ENCODE measurements around the gene FUT3. TPM values are rescaled to one million over a fixed set of nuclear protein-coding genes. Genes with fewer than 3 reads are reported as not detected.

The FUT3 gene
- total RNA-seq, 1 experiment from 2014 or later = 2.6 TPM

GRCh38 chr19:5811117-5811516 is 40.1 kb downstream of the FUT3 start:
- intact Hi-C loops (cut with micrococcal nuclease) = loop anchor here (5.0 kb wide), 1 partner anchor 156 kb away; no protein-coding TSS in a partner anchor
- POLR2A ChIA-PET = interaction anchor here (1.6 kb wide), 1 partner anchor 17 kb away, joined by 4 read pairs; no protein-coding TSS in a partner anchor
- ATAC-seq = no peak
- RAD21 ChIA-PET (ENCODE audit: low non-redundant PET in 1 of 2, low total read pairs in 2 of 2, uncharacterized antibody in 2 of 2, unreplicated experiment in 2 of 2) = no interaction called here
- Histone ChIP-seq H3K9ac (ENCODE audit: low read length) (no peak overlapping the region), H3K27me3 (ENCODE audit: insufficient read depth, low read length) (no peaks in the 10 kb centered on the region), H2AFZ (ENCODE audit: low read depth, low read length, poor library complexity, severe bottlenecking) (no peak overlapping the region), H3K27ac (ENCODE audit: low read depth, low read length) (no peak overlapping the region), H3K79me2 (ENCODE audit: insufficient read depth, low read length) (no peaks in the 10 kb centered on the region), H3K9me2 (ENCODE audit: insufficient read depth) (no peaks in the 10 kb centered on the region), H4K20me1 (ENCODE audit: insufficient read depth) (no peaks in the 10 kb centered on the region), H3K4me3 (replicated peaks in 1 of 2; ENCODE audit: low read depth in 1 of 2, low read length in 2 of 2) (no peak overlapping the region), H3K4me1 (ENCODE audit: control insufficient read depth in 1 of 2, insufficient read depth in 2 of 2, low read length in 2 of 2) (peaks cover 0 to 1% of the 10 kb centered on the region in 2 experiments; a peak in 1 of 4 replicates), H3K36me3 (ENCODE audit: control insufficient read depth in 1 of 2, insufficient read depth in 2 of 2, low read length in 2 of 2) (no peaks in the 10 kb centered on the region), H3K9me3 (ENCODE audit: control insufficient read depth in 1 of 2, insufficient read depth in 1 of 2, low read depth in 1 of 2, low read length in 2 of 2) (no peaks in the 10 kb centered on the region), H3K4me2 (ENCODE audit: low read length) (no peak overlapping the region)
- no TSS peak for BruUV-seq (replicated peaks)
- CTCF ChIA-PET = interaction anchor here (1.2 kb wide), 1 partner anchor 16 kb away, joined by 3 read pairs; no protein-coding TSS in a partner anchor
- DNase-seq (ENCODE audit: low read depth, low spot score) = no peak
- TF ChIP-seq ZNF274 (IDR thresholded peaks at IDR 0.05; ENCODE audit: low read depth, low read length) = no peak
- no peak for TF ChIP-seq EZH2 (IDR thresholded peaks at IDR 0.05)

GRCh38 chr19:5809469-5809868 is 41.8 kb downstream of the FUT3 start:
- Histone ChIP-seq H2AFZ (ENCODE audit: low read depth, low read length, poor library complexity, severe bottlenecking) (no peak overlapping the region), H4K20me1 (ENCODE audit: insufficient read depth) (no peaks in the 10 kb centered on the region), H3K79me2 (ENCODE audit: insufficient read depth, low read length) (no peaks in the 10 kb centered on the region), H3K4me3 (replicated peaks in 1 of 2; ENCODE audit: low read depth in 1 of 2, low read length in 2 of 2) (no peak overlapping the region), H3K9me2 (ENCODE audit: insufficient read depth) (no peaks in the 10 kb centered on the region), H3K9ac (ENCODE audit: low read length) (no peak overlapping the region), H3K27me3 (ENCODE audit: insufficient read depth, low read length) (no peaks in the 10 kb centered on the region), H3K27ac (ENCODE audit: low read depth, low read length) (no peak overlapping the region), H3K36me3 (ENCODE audit: control insufficient read depth in 1 of 2, insufficient read depth in 2 of 2, low read length in 2 of 2) (no peaks in the 10 kb centered on the region), H3K4me1 (ENCODE audit: control insufficient read depth in 1 of 2, insufficient read depth in 2 of 2, low read length in 2 of 2) (peaks cover 2 to 12% of the 10 kb centered on the region in 2 experiments), H3K9me3 (ENCODE audit: control insufficient read depth in 1 of 2, insufficient read depth in 1 of 2, low read depth in 1 of 2, low read length in 2 of 2) (no peaks in the 10 kb centered on the region), H3K4me2 (ENCODE audit: low read length) (no peak overlapping the region)
- ChIA-PET CTCF (interaction anchor here (0.7 to 2.1 kb wide), 2 partner anchors 120 to 650 kb away, joined by 4 read pairs; partner anchors contain the start of gene SLC25A23), RAD21 (ENCODE audit: low non-redundant PET in 1 of 2, low total read pairs in 2 of 2, uncharacterized antibody in 2 of 2, unreplicated experiment in 2 of 2) (no interaction called here), POLR2A (interaction anchor here (0.9 to 2.8 kb wide), 2 partner anchors 18 to 19 kb away, joined by 3 to 9 read pairs; partner anchors contain the start of gene DUS3L)
- no TSS peak for BruUV-seq (replicated peaks)
- ATAC-seq (no peak), DNase-seq (ENCODE audit: low read depth, low spot score) (no peak)
- intact Hi-C loops (cut with micrococcal nuclease) = no loop called here
- TF ChIP-seq EGR1 (IDR thresholded peaks at IDR 0.05; ENCODE audit: low read depth) (no peak), ZNF274 (IDR thresholded peaks at IDR 0.05; ENCODE audit: low read depth, low read length) (no peak), SRF (IDR thresholded peaks at IDR 0.05; ENCODE audit: low read depth) (no peak), RAD21 (IDR thresholded peaks at IDR 0.05; ENCODE audit: low read depth) (no peak), JUND (IDR thresholded peaks at IDR 0.05) (no peak), ZBTB33 (IDR thresholded peaks at IDR 0.05; ENCODE audit: extremely low read depth, insufficient replicate concordance, low read length) (no peak), ELF1 (IDR thresholded peaks at IDR 0.05; ENCODE audit: borderline replicate concordance, low read depth) (no peak), POLR2A (IDR thresholded peaks at IDR 0.05; ENCODE audit: borderline replicate concordance, extremely low read depth, insufficient read depth, insufficient read length) (no peak), YY1 (IDR thresholded peaks at IDR 0.05; ENCODE audit: extremely low read depth, insufficient replicate concordance, low read depth, low read length) (no peak), EZH2 (IDR thresholded peaks at IDR 0.05) (no peak), POLR2AphosphoS5 (IDR thresholded peaks at IDR 0.05; ENCODE audit: low read depth, low read length) (no peak), SP1 (IDR thresholded peaks at IDR 0.05; ENCODE audit: low read depth) (no peak)
- TF ChIP-seq, protein P1, sequence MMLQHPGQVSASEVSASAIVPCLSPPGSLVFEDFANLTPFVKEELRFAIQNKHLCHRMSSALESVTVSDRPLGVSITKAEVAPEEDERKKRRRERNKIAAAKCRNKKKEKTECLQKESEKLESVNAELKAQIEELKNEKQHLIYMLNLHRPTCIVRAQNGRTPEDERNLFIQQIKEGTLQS (IDR thresholded peaks at IDR 0.05) = no peak
- TF ChIP-seq, protein P2, sequence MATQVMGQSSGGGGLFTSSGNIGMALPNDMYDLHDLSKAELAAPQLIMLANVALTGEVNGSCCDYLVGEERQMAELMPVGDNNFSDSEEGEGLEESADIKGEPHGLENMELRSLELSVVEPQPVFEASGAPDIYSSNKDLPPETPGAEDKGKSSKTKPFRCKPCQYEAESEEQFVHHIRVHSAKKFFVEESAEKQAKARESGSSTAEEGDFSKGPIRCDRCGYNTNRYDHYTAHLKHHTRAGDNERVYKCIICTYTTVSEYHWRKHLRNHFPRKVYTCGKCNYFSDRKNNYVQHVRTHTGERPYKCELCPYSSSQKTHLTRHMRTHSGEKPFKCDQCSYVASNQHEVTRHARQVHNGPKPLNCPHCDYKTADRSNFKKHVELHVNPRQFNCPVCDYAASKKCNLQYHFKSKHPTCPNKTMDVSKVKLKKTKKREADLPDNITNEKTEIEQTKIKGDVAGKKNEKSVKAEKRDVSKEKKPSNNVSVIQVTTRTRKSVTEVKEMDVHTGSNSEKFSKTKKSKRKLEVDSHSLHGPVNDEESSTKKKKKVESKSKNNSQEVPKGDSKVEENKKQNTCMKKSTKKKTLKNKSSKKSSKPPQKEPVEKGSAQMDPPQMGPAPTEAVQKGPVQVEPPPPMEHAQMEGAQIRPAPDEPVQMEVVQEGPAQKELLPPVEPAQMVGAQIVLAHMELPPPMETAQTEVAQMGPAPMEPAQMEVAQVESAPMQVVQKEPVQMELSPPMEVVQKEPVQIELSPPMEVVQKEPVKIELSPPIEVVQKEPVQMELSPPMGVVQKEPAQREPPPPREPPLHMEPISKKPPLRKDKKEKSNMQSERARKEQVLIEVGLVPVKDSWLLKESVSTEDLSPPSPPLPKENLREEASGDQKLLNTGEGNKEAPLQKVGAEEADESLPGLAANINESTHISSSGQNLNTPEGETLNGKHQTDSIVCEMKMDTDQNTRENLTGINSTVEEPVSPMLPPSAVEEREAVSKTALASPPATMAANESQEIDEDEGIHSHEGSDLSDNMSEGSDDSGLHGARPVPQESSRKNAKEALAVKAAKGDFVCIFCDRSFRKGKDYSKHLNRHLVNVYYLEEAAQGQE (IDR thresholded peaks at IDR 0.05; ENCODE audit: low read depth) = no peak

All from HCT116 (cell line).